ENCODE data around the gene PPP6C.
"Not testable (repeated sequence)": the region's sequence is repeated elsewhere in the genome, so short reads cannot be mapped to it uniquely, and the experiment has no call there.

The PPP6C gene

GRCh38 chr9:125189361-125190289 is at the start of gene PPP6C:
TSS of gene PPP6C (minus strand) at chr9:125189803. CDS start at chr9:125189718, 85 bp downstream.
- peak; percentile 91 for DNase-seq (ENCODE audit: extremely low spot score)
- ChIA-PET POLR2A (interaction anchor here (0.7 to 1.4 kb wide), 4 partner anchors 10 to 52 kb away, joined by 3 to 7 read pairs (median 4); partner anchors contain the start of genes HSPA5 and RABEPK), CTCF (interaction anchor here (1.2 kb wide), 1 partner anchor 9 kb away, joined by 4 read pairs; no protein-coding TSS in a partner anchor)
- TF ChIP-seq LEF1 (IDR thresholded peaks at IDR 0.05; ENCODE audit: borderline replicate concordance) (no peak), NFRKB (IDR thresholded peaks at IDR 0.05) (no peak), HDGF (IDR thresholded peaks at IDR 0.05; ENCODE audit: borderline replicate concordance) (no peak), ARNT (IDR thresholded peaks at IDR 0.05) (no peak), FOXA1 (IDR thresholded peaks at IDR 0.05) (no peak), FOXK2 (IDR thresholded peaks at IDR 0.05) (no peak), ZNF384 (IDR thresholded peaks at IDR 0.05) (no peak), FOXM1 (IDR thresholded peaks at IDR 0.05; ENCODE audit: borderline replicate concordance) (no peak), L3MBTL2 (conservative IDR thresholded peaks at IDR 0.05) (no peak), SP1 (IDR thresholded peaks at IDR 0.05) (no peak), ELF4 (IDR thresholded peaks at IDR 0.05) (peak; percentile 30; the same call in 1 of the 2 replicates), TARDBP (IDR thresholded peaks at IDR 0.05) (no peak), PKNOX1 (IDR thresholded peaks at IDR 0.05) (peak; percentile 59; the same call in 1 of the 2 replicates), BHLHE40 (IDR thresholded peaks at IDR 0.05; ENCODE audit: borderline replicate concordance) (no peak)

DNA sequence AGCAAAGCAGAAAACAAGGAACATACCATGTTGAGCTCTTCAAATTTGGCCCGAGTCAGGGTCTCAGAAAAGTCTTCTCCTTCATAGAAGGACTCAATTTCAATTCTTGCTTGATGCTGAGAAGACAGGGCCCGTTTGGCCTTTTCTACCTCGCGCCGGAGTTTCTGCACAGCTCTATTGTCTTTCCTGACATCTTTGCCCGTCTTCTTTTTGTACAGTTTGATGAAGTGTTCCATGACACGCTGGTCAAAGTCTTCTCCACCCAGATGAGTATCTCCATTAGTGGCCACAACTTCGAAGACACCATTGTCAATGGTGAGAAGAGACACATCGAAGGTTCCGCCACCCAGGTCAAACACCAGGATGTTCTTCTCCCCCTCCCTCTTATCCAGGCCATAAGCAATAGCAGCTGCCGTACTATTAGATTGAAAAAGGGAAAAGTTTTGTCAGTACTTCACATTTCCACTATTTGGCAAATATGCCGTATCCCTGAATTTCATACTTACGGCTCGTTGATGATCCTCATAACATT is 49.4 kb upstream of the PPP6C start:
- ChIA-PET CTCF (no interaction called here), POLR2A (interaction anchor here (0.6 kb wide), 1 partner anchor 38 kb away, joined by 4 read pairs; no protein-coding TSS in a partner anchor)
- TF ChIP-seq FOXA1 (IDR thresholded peaks at IDR 0.05) = no peak
- TF ChIP-seq FOXK2 (IDR thresholded peaks at IDR 0.05) = no peak
- TF ChIP-seq HDGF (IDR thresholded peaks at IDR 0.05; ENCODE audit: borderline replicate concordance) = no peak
- no peak for TF ChIP-seq CTBP1 (IDR thresholded peaks at IDR 0.05; ENCODE audit: borderline replicate concordance)
- TF ChIP-seq SP1 (IDR thresholded peaks at IDR 0.05) = no peak
- TF ChIP-seq L3MBTL2 (conservative IDR thresholded peaks at IDR 0.05) = no peak
- TF ChIP-seq FOXM1 (IDR thresholded peaks at IDR 0.05; ENCODE audit: borderline replicate concordance) = no peak
- no peak for DNase-seq (ENCODE audit: extremely low spot score)

DNA sequence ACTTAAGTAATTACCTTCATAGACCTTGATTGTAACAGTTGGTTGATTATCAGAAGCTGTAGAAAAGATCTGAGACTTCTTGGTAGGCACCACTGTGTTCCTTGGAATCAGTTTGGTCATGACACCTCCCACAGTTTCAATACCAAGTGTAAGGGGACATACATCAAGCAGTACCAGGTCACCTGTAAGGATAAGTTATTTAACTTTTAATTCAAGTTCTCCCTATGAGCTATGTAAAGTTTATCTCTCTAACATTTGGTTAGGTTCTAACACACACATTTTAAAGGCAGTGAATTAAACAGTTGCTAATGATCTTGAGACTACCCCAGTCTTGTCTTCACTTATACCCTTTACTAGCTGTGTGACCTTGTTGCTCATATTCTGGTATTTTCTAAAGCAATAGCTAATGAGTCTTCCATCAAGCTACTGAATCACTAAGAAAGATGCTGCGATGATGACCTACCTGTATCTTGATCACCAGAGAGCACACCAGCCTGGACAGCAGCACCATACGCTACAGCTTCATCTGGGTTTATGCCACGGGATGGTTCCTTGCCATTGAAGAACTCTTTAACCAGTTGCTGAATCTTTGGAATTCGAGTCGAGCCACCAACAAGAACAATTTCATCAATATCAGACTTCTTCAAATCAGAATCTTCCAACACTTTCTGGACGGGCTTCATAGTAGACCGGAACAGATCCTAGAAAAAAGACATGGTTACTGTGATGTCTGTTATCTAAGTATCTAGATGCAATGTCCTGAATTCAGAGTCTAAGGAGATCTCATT is 48.7 kb upstream of the PPP6C start:
- TF ChIP-seq SP1 (IDR thresholded peaks at IDR 0.05) = no peak
- no peak for TF ChIP-seq ELF4 (IDR thresholded peaks at IDR 0.05)
- no peak for TF ChIP-seq CTBP1 (IDR thresholded peaks at IDR 0.05; ENCODE audit: borderline replicate concordance)
- TF ChIP-seq LEF1 (IDR thresholded peaks at IDR 0.05; ENCODE audit: borderline replicate concordance) = no peak
- no peak for TF ChIP-seq L3MBTL2 (conservative IDR thresholded peaks at IDR 0.05)
- TF ChIP-seq HDGF (IDR thresholded peaks at IDR 0.05; ENCODE audit: borderline replicate concordance) = no peak
- no peak for TF ChIP-seq FOXM1 (IDR thresholded peaks at IDR 0.05; ENCODE audit: borderline replicate concordance)
- TF ChIP-seq FOXA1 (IDR thresholded peaks at IDR 0.05) = no peak
- no peak for TF ChIP-seq TARDBP (IDR thresholded peaks at IDR 0.05)
- no peak for TF ChIP-seq ARNT (IDR thresholded peaks at IDR 0.05)
- no peak for TF ChIP-seq FOXK2 (IDR thresholded peaks at IDR 0.05)
- TF ChIP-seq NFRKB (IDR thresholded peaks at IDR 0.05) = no peak
- TF ChIP-seq PKNOX1 (IDR thresholded peaks at IDR 0.05) = no peak
- no peak for TF ChIP-seq SUZ12 (IDR thresholded peaks at IDR 0.05)
- ChIA-PET POLR2A (interaction anchor here (0.6 to 1.1 kb wide), 3 partner anchors 10 to 426 kb away, joined by 3 to 4 read pairs (median 3); no protein-coding TSS in a partner anchor), CTCF (no interaction called here)
- no peak for DNase-seq (ENCODE audit: extremely low spot score)

DNA sequence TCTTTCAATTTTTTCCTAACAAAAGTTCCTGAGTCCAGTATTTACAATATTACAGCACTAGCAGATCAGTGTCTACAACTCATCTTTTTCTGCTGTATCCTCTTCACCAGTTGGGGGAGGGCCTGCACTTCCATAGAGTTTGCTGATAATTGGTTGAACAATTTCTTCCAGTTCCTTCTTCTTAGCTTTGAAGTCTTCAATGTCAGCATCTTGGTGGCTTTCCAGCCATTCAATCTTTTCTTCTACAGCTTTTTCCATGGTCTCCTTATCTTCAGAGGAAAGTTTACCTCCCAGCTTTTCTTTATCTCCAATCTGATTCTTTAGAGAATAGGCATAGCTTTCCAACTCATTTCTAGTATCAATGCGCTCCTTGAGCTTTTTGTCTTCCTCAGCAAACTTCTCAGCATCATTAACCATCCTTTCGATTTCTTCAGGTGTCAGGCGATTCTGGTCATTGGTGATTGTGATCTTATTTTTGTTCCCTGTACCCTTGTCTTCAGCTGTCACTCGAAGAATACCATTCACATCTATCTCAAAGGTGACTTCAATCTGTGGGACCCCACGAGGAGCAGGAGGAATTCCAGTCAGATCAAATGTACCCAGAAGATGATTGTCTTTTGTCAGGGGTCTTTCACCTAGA is 47.0 kb upstream of the PPP6C start:
- CTCF ChIA-PET; POLR2A ChIA-PET; DNase-seq (ENCODE audit: extremely low spot score): not testable (repeated sequence)

DNA sequence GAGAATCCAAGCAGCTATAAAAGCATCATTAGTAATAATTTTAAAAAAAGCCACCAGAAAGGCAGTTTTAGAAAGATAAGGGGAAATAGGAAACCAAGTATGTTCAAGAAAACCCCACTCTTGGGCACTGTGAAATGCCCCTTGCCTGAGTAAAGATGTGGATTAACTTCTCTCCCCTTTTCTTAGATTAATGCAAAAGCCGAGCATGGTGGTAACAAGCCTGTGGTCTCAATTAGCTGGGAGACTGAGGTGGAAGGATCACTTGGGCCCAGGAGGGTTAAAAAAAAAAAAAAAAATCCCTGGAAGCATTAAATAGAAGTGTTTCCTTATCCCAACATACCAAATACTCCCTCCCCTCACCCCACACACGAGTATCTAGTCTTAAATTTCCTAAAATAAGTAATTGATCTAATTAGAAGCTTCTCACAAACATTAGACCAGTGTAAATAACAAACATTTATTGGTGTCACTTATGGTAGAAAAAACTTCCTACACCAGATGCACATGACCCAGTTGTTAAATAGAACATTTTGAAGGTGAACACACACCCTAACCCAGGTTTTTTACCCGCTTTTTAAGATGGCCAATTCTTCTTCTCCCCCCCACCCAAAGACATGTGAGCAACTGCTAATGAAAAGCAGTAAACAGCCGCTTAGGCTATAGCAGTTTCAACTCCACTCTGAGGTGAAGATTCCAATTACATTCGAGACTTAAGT is 46.4 kb upstream of the PPP6C start:
- POLR2A ChIA-PET = no interaction called here
- DNase-seq (ENCODE audit: extremely low spot score) = no peak
- CTCF ChIA-PET = no interaction called here
- TF ChIP-seq CTBP1 (IDR thresholded peaks at IDR 0.05; ENCODE audit: borderline replicate concordance) (no peak), LEF1 (IDR thresholded peaks at IDR 0.05; ENCODE audit: borderline replicate concordance) (no peak), SP1 (IDR thresholded peaks at IDR 0.05) (no peak)

- CTCF ChIA-PET; DNase-seq (ENCODE audit: extremely low spot score); POLR2A ChIA-PET: not testable (repeated sequence)
Measured at GRCh38 chr9:125234099-125234498, 44.5 kb upstream of the PPP6C start.

All from HEK293T (cell line).